IMR-90 (cell line): ENCODE measurements around the gene HES7. TPM values are rescaled to one million over a fixed set of nuclear protein-coding genes. Genes with fewer than 3 reads are reported as not detected.

Experiments
- ATAC-seq: fragments of 200-7000 bp; cut with Tn5 transposase; 2 replicates; pipeline ENCODE4 v1.9.1; 2020; ENCODE audit warnings: low read depth, mild to moderate bottlenecking, moderate library complexity
- BruUV-seq: library from RNA; stranded (reverse); fragments of 400-500 nt; replicated peaks from 2 replicates; lab custom pipeline; 2021; lab: Mats Ljungman, UMichigan
- CTCF ChIA-PET: fragments of 300-600 bp; formaldehyde crosslinking; extraction: SDS; loops from one replicate; lab custom pipeline; 2021; ENCODE audit warnings: antibody characterized with exemption; lab: Yijun Ruan, JAX
- POLR2A ChIA-PET: fragments of 300-600 bp; sonication (Branson Sonifier 250); formaldehyde crosslinking; loops from one replicate; lab custom pipeline; 2022; ENCODE audit warnings: antibody characterized with exemption; ENCODE audit not compliant: unreplicated experiment; lab: Charles Lee
- DNase-seq: peaks from one replicate; pipeline ENCODE4 v3.0.0; 2013
- H2AFZ ChIP-seq: replicated peaks from 2 replicates; pipeline ENCODE3; 2013; ENCODE audit warnings: low read length, mild to moderate bottlenecking; ENCODE audit not compliant: poor library complexity
- H2AK5ac ChIP-seq: 2 replicates; pipeline ENCODE4 v1.6.1; 2013; ENCODE audit warnings: low read depth, low read length, inconsistent platforms
- H2AK9ac ChIP-seq: replicated peaks from 2 replicates; pipeline ENCODE3; 2013; ENCODE audit warnings: mild to moderate bottlenecking, low read depth, low read length, moderate library complexity; ENCODE audit not compliant: poor library complexity
- H2BK120ac ChIP-seq: 2 replicates; pipeline ENCODE4 v1.6.1; 2013; ENCODE audit warnings: low read depth, low read length, inconsistent platforms
- H2BK15ac ChIP-seq: 3 replicates; pipeline ENCODE4 v1.6.1; 2013; ENCODE audit warnings: low read depth, low read length, inconsistent platforms
- H2BK20ac ChIP-seq: 2 replicates; pipeline ENCODE4 v1.6.1; 2013; ENCODE audit warnings: low read depth, mild to moderate bottlenecking, inconsistent platforms, low read length, moderate library complexity
- H2BK5ac ChIP-seq: 2 replicates; pipeline ENCODE4 v1.6.1; 2013; ENCODE audit warnings: mild to moderate bottlenecking, low read depth, low read length, inconsistent platforms; ENCODE audit not compliant: poor library complexity, severe bottlenecking
- H3K14ac ChIP-seq: replicated peaks from 2 replicates; pipeline ENCODE4 v1.6.1; 2013; ENCODE audit warnings: low read depth, low read length, inconsistent platforms
- H3K18ac ChIP-seq: 2 replicates; pipeline ENCODE4 v1.6.1; 2013; ENCODE audit warnings: low read depth, low read length, control low read depth
- H3K23ac ChIP-seq: 2 replicates; pipeline ENCODE4 v1.6.1; 2013; ENCODE audit warnings: low read depth, low read length, inconsistent platforms
- H3K27ac ChIP-seq: 2 replicates; pipeline ENCODE4 v1.5.1; 2013; ENCODE audit warnings: mild to moderate bottlenecking, control low read depth, low read length; ENCODE audit not compliant: insufficient read depth
- H3K27me3 ChIP-seq: 2 replicates; pipeline ENCODE4 v1.6.1; 2013; ENCODE audit warnings: low read length; ENCODE audit not compliant: control insufficient read depth, insufficient read depth
- H3K36me3 ChIP-seq: 2 replicates; pipeline ENCODE4 v1.6.1; 2013; ENCODE audit warnings: low read length, mixed read lengths; ENCODE audit not compliant: control insufficient read depth, insufficient read depth
- H3K4ac ChIP-seq: 2 replicates; pipeline ENCODE4 v1.6.1; 2013; ENCODE audit warnings: low read depth, low read length, inconsistent platforms
- H3K4me1 ChIP-seq: 2 replicates; pipeline ENCODE4 v1.6.1; 2013; ENCODE audit warnings: low read length, mixed read lengths; ENCODE audit not compliant: control insufficient read depth, insufficient read depth
- H3K4me2 ChIP-seq: 2 replicates; pipeline ENCODE4 v1.6.1; 2013; ENCODE audit warnings: low read depth, mild to moderate bottlenecking, control low read depth, low read length, moderate library complexity
- H3K4me3 ChIP-seq: 2 replicates; pipeline ENCODE4 v1.5.1; 2013; ENCODE audit warnings: low read depth, mild to moderate bottlenecking, control low read depth, low read length, moderate library complexity; ENCODE audit not compliant: insufficient read depth
- H3K56ac ChIP-seq: 2 replicates; pipeline ENCODE4 v1.6.1; 2013; ENCODE audit warnings: low read length, inconsistent platforms; ENCODE audit not compliant: insufficient read depth; ENCODE audit errors: extremely low read depth
- H3K79me1 ChIP-seq, 2 experiments: 2 replicates each; pipeline ENCODE4 v1.6.1; 2013; ENCODE audit warnings: low read length in 2 of 2, inconsistent platforms in 1 of 2, low read depth in 1 of 2
- H3K9ac ChIP-seq: 2 replicates; pipeline ENCODE4 v1.6.1; 2013; ENCODE audit warnings: low read depth, low read length, control low read depth
- H3K9me1 ChIP-seq: 2 replicates; pipeline ENCODE4 v1.6.1; 2013; ENCODE audit warnings: low read length, inconsistent platforms; ENCODE audit not compliant: insufficient read depth
- H3K9me3 ChIP-seq: 2 replicates; pipeline ENCODE4 v1.6.1; 2013; ENCODE audit warnings: low read length; ENCODE audit not compliant: control insufficient read depth, insufficient read depth
- H4K20me1 ChIP-seq: 2 replicates; pipeline ENCODE4 v1.6.1; 2013; ENCODE audit warnings: low read length, inconsistent platforms; ENCODE audit not compliant: insufficient read depth
- H4K5ac ChIP-seq: 2 replicates; pipeline ENCODE4 v1.6.1; 2013; ENCODE audit warnings: mild to moderate bottlenecking, low read depth, low read length, control low read depth
- H4K8ac ChIP-seq, 2 experiments: 2 replicates each; pipeline ENCODE4 v1.6.1; 2013; ENCODE audit warnings: low read depth in 2 of 2, low read length in 2 of 2, control low read depth in 1 of 2, inconsistent platforms in 1 of 2
- H4K91ac ChIP-seq: 2 replicates; pipeline ENCODE4 v1.6.1; 2013; ENCODE audit warnings: low read depth, low read length, inconsistent platforms; ENCODE audit not compliant: insufficient read depth
- MAZ ChIP-seq: IDR thresholded peaks from 2 replicates; pipeline ENCODE4 v1.6.1; 2012; ENCODE audit warnings: low read depth, mild to moderate bottlenecking, low read length, improper control_type of control experiment, moderate library complexity, borderline replicate concordance
- POLR2A ChIP-seq: IDR thresholded peaks from 2 replicates; pipeline ENCODE4 v1.6.1; 2012; ENCODE audit warnings: mild to moderate bottlenecking, low read depth, low read length
- RAD21 ChIP-seq: IDR thresholded peaks from 2 replicates; pipeline ENCODE4 v1.6.1; 2012; ENCODE audit warnings: low read length, improper control_type of control experiment
- WGBS, 2 experiments: methylation state at CpG; one replicate each; pipeline versions ENCODE4 v1.1.5 to v1.1.7; 2013; ENCODE audit warnings: missing lambda C conversion rate in 2 of 2; ENCODE audit not compliant: insufficient read length in 1 of 2; ENCODE audit errors: extremely low coverage in 2 of 2; 5-methylcytosine and 5-hydroxymethylcytosine counted together
- dilution Hi-C: fragments of 300-500 bp; cut with HindIII; formaldehyde crosslinking; loops from one replicate; pipeline ENCODE4 v1.14.3; 2018; ENCODE audit warnings: low sequenced_read_pairs; ENCODE audit not compliant: unreplicated experiment
- in situ Hi-C: fragments of 300-500 bp; cut with MboI; formaldehyde crosslinking; loops from 3 replicates; pipeline ENCODE4 v1.14.3; 2019; ENCODE audit warnings: low sequenced_read_pairs, inconsistent platforms, mixed read lengths
- intact Hi-C: fragments of 100-400 bp; cut with micrococcal nuclease; formaldehyde crosslinking; loops from 2 replicates; pipeline ENCODE4 v1.10.0; 2022
- polyA plus RNA-seq, 3 experiments: library from polyadenylated mRNA; depleted of rRNA; stranded (reverse); fragments of >200 nt; gene quantifications; 2 replicates each; pipeline ENCODE4 v1.2.3, GENCODE V29; 2012; ENCODE audit warnings: low replicate concordance in 1 of 3
- total RNA-seq: library from RNA; depleted of rRNA; stranded (reverse); fragments of >200 nt; gene quantifications from 2 replicates; pipeline ENCODE4 v1.2.3, GENCODE V29; 2012

HES7 gene
- total and polyA plus RNA-seq, 2 of the 4 experiments (the other 2 are of a cell fraction): 0.43 TPM; not detected in 1

DNA sequence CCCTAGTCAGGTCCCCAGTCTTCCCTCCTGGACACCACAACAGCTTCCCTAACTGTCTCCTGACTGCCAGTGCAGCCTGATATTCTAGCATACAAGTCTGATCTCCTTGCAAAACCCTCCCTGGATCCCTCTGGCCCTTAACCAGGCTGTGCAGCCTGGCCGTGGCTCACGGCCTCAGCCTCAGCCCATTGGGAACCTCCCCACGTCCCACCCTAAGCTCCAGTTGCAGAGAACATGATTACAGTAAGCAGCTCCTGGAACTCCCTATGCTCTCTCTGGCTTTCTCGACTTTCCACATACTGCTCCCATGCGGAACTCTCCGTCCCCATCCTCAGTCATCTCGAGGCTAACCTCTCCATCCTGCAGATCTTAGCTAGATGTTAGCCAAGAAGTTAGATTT is 49.4 kb downstream of the HES7 start:
- Histone ChIP-seq H3K4me1 (0 out of 2 replicates have a peak, but pooled peaks cover 1% of the 10 kb centered on the region), H3K9ac (no peak overlapping the region), H2AFZ (peak overlapping the region; percentile 1), H3K4me2 (no peak overlapping the region), H4K20me1 (no peaks in the 10 kb centered on the region), H3K4ac (no peak overlapping the region), H2BK15ac (no peak overlapping the region), H3K27me3 (peaks cover 81% of the 10 kb centered on the region), H3K27ac (no peak overlapping the region), H3K56ac (no peak overlapping the region), H3K4me3 (no peak overlapping the region), H3K9me1 (no peaks in the 10 kb centered on the region), H2AK5ac (no peak overlapping the region), H3K23ac (no peak overlapping the region; the same call in 1 of the 2 replicates), H3K79me1 (no peaks in the 10 kb centered on the region), H2BK20ac (no peak overlapping the region), H4K91ac (no peak overlapping the region), H2BK120ac (no peak overlapping the region), H2AK9ac (no peak overlapping the region), H4K5ac (no peak overlapping the region), H3K18ac (no peak overlapping the region), H3K9me3 (no peaks in the 10 kb centered on the region), H3K36me3 (no peaks in the 10 kb centered on the region), H2BK5ac (no peak overlapping the region), H3K14ac (no peak overlapping the region), H4K8ac (no peak overlapping the region)
- ATAC-seq (no peak), DNase-seq (no peak)
- in situ Hi-C loops (loop anchor here (5.0 kb wide), 1 partner anchor 43 kb away; the partner anchor contains the start of gene ALOXE3), intact Hi-C loops (no loop called here), dilution Hi-C loops (no loop called here)
- ChIA-PET POLR2A (no interaction called here), CTCF (interaction anchor here (0.6 to 1.8 kb wide), 4 partner anchors 14 to 82 kb away, joined by 3 to 16 read pairs (median 6); partner anchors contain the start of gene ALOXE3)
- no peak for TF ChIP-seq RAD21
- no peak for TF ChIP-seq MAZ
- TF ChIP-seq POLR2A: no peak
- no TSS peak for BruUV-seq
- WGBS, 2 experiments: 29% methylated on average over 1 of the region's 7 CpGs; no CpG with 5 or more reads in 1 of the 2 experiments
